Suprapubic skin (tissue), 4 donors: ENCODE measurements around the gene NTMT1. TPM values are rescaled to one million over a fixed set of nuclear protein-coding genes. Genes with fewer than 3 reads are reported as not detected.
A peak's percentile ranks its signal among the peaks of the same experiment; 100 is the strongest.

Experiments used
- DNase-seq, 2 donors: peaks; one replicate each; pipeline ENCODE4 v3.0.0-alpha.2; 2019; ENCODE audit warnings: low spot score in 2 of 2
- H3K27ac ChIP-seq: fragments of 200-600 bp; sonication (generic); one replicate; pipeline ENCODE4 v1.5.1; 2019
- H3K27me3 ChIP-seq: fragments of 200-600 bp; sonication (generic); one replicate; pipeline ENCODE4 v1.5.1; 2019
- H3K36me3 ChIP-seq: fragments of 200-600 bp; sonication (generic); one replicate; pipeline ENCODE4 v1.5.1; 2019
- H3K4me1 ChIP-seq: fragments of 200-600 bp; sonication (generic); one replicate; pipeline ENCODE4 v1.5.1; 2019
- H3K4me3 ChIP-seq: fragments of 200-600 bp; sonication (generic); one replicate; pipeline ENCODE4 v1.5.1; 2019; ENCODE audit warnings: mild to moderate bottlenecking
- H3K9me3 ChIP-seq: fragments of 200-600 bp; sonication (generic); one replicate; pipeline ENCODE4 v1.5.1; 2019
- CTCF ChIP-seq, 2 donors: fragments of 200-600 bp in 1 of 2; fragments of 450-650 bp in 1 of 2; sonication (generic) in 1 of 2; IDR thresholded peaks; one replicate each; pipeline ENCODE4 v1.5.1; 2016 to 2019; ENCODE audit warnings: antibody characterized with exemption in 2 of 2, mild to moderate bottlenecking in 1 of 2, moderate library complexity in 1 of 2
- EP300 ChIP-seq: sonication (generic); formaldehyde crosslinking; IDR thresholded peaks from one replicate; pipeline ENCODE4 v1.6.1; 2017; ENCODE audit warnings: antibody characterized with exemption
- POLR2A ChIP-seq, 2 donors: fragments of 450-650 bp; IDR thresholded peaks; one replicate each; pipeline ENCODE4 v1.6.1; 2017; ENCODE audit warnings: antibody characterized with exemption in 2 of 2, mild to moderate bottlenecking in 2 of 2, moderate library complexity in 2 of 2
- POLR2AphosphoS5 ChIP-seq, 3 donors: sonication (generic); formaldehyde crosslinking; IDR thresholded peaks; one replicate each; pipeline ENCODE4 v1.6.1; 2017; ENCODE audit warnings: antibody characterized with exemption in 3 of 3
- WGBS: methylation state at CpG from one replicate; pipeline ENCODE4 v1.1.5; 2018; 5-methylcytosine and 5-hydroxymethylcytosine counted together
- total RNA-seq, 4 donors: library from RNA; depleted of rRNA; stranded (reverse); fragments of >200 nt; gene quantifications; one replicate each; pipeline ENCODE4 v1.1.0, GENCODE V29; 2016

The NTMT1 gene
- total RNA-seq, 4 donors from 2014 or later = 19.4 to 25.0 (median 20.8) TPM

GRCh38 chr9:129604766-129605163 lies 21.2 kb upstream of the NTMT1 start:
- Histone ChIP-seq H3K4me3 (no peak overlapping the region), H3K4me1 (peaks cover 27% of the 10 kb centered on the region), H3K27ac (no peak overlapping the region), H3K9me3 (no peaks in the 10 kb centered on the region), H3K27me3 (no peaks in the 10 kb centered on the region), H3K36me3 (no peaks in the 10 kb centered on the region)
- WGBS = 60% methylated on average over 8 of the region's 8 CpGs
- no peak for DNase-seq
- TF ChIP-seq CTCF (IDR thresholded peaks at IDR 0.05) (no peak), POLR2AphosphoS5 (IDR thresholded peaks at IDR 0.05) (no peak), POLR2A (IDR thresholded peaks at IDR 0.05) (no peak), EP300 (no peak)

GRCh38 chr9:129606161-129607026 lies 19.6 kb upstream of the NTMT1 start:
- Histone ChIP-seq H3K27ac (peak overlapping the region; percentile 41), H3K9me3 (no peaks in the 10 kb centered on the region), H3K4me3 (no peak overlapping the region), H3K27me3 (no peaks in the 10 kb centered on the region), H3K4me1 (peaks cover 42% of the 10 kb centered on the region), H3K36me3 (no peaks in the 10 kb centered on the region)
- no peak for TF ChIP-seq POLR2A (IDR thresholded peaks at IDR 0.05)
- no peak for TF ChIP-seq EP300
- TF ChIP-seq CTCF (IDR thresholded peaks at IDR 0.05) = no peak
- TF ChIP-seq POLR2AphosphoS5 (IDR thresholded peaks at IDR 0.05) = no peak
- WGBS = 66% methylated on average over 11 of the region's 15 CpGs
- no peak for DNase-seq

GRCh38 chr9:129607027-129607387 lies 19.0 kb upstream of the NTMT1 start:
- TF ChIP-seq POLR2A (IDR thresholded peaks at IDR 0.05) (no peak), CTCF (IDR thresholded peaks at IDR 0.05) (no peak), POLR2AphosphoS5 (IDR thresholded peaks at IDR 0.05) (no peak), EP300 (no peak)
- no peak for DNase-seq
- no peaks in the 10 kb centered on the region for H3K9me3 ChIP-seq
- no peak overlapping the region for H3K4me3 ChIP-seq
- H3K27me3 ChIP-seq = no peaks in the 10 kb centered on the region
- no peaks in the 10 kb centered on the region for H3K36me3 ChIP-seq
- H3K27ac ChIP-seq = peak overlapping the region; percentile 41
- 55% methylated on average over 3 of the region's 6 CpGs for WGBS
- peaks cover 46% of the 10 kb centered on the region for H3K4me1 ChIP-seq

GRCh38 chr9:129608561-129609481 lies 17.1 kb upstream of the NTMT1 start:
- no peaks in the 10 kb centered on the region for H3K27me3 ChIP-seq
- no peak overlapping the region for H3K4me3 ChIP-seq
- H3K36me3 ChIP-seq = no peaks in the 10 kb centered on the region
- 92% methylated on average over 8 of the region's 27 CpGs for WGBS
- peak overlapping the region; percentile 82 for H3K27ac ChIP-seq
- H3K4me1 ChIP-seq = peaks cover 46% of the 10 kb centered on the region
- H3K9me3 ChIP-seq = no peaks in the 10 kb centered on the region
- DNase-seq = no peak
- no peak for TF ChIP-seq POLR2A (IDR thresholded peaks at IDR 0.05)
- no peak for TF ChIP-seq CTCF (IDR thresholded peaks at IDR 0.05)
- TF ChIP-seq POLR2AphosphoS5 (IDR thresholded peaks at IDR 0.05) = no peak
- no peak for TF ChIP-seq EP300
